Esophagus (tissue), 2 donors: ENCODE data around the gene TMEM201. TPM values are rescaled to one million over a fixed set of nuclear protein-coding genes. Genes with fewer than 3 reads are reported as not detected.

Experiments used
- H3K27ac ChIP-seq, 2 donors: one replicate each; pipeline ENCODE4 v1.5.1; 2013; ENCODE audit warnings: low read depth in 2 of 2, mild to moderate bottlenecking in 2 of 2, inconsistent platforms in 1 of 2, low read length in 1 of 2, moderate library complexity in 1 of 2
- H3K27me3 ChIP-seq, 2 donors: one replicate each; pipeline ENCODE4 v1.6.1; 2013; ENCODE audit warnings: low read length in 2 of 2, control low read depth in 1 of 2, mild to moderate bottlenecking in 1 of 2; ENCODE audit not compliant: insufficient read depth in 2 of 2, control insufficient read depth in 1 of 2
- H3K36me3 ChIP-seq, 2 donors: one replicate each; pipeline ENCODE4 v1.6.1; 2013; ENCODE audit warnings: low read length in 1 of 2; ENCODE audit not compliant: control insufficient read depth in 2 of 2, insufficient read depth in 2 of 2
- H3K4me1 ChIP-seq, 2 donors: one replicate each; pipeline ENCODE4 v1.6.1; 2013; ENCODE audit warnings: low read length in 1 of 2; ENCODE audit not compliant: control insufficient read depth in 2 of 2, insufficient read depth in 2 of 2
- H3K4me3 ChIP-seq, 2 donors: one replicate each; pipeline ENCODE4 v1.5.1; 2013; ENCODE audit warnings: low read length in 2 of 2, mild to moderate bottlenecking in 2 of 2, low read depth in 1 of 2, moderate library complexity in 1 of 2
- H3K9me3 ChIP-seq, 2 donors: one replicate each; pipeline ENCODE4 v1.6.1; 2013; ENCODE audit warnings: mild to moderate bottlenecking in 2 of 2, low read depth in 1 of 2, low read length in 1 of 2, moderate library complexity in 1 of 2; ENCODE audit not compliant: control insufficient read depth in 2 of 2, insufficient read depth in 1 of 2
- WGBS, 2 donors: extraction: QIAGEN DNeasy Blood & Tissue Kit; methylation state at CpG; one replicate each; pipeline ENCODE4 v1.1.7; 2013; 5-methylcytosine and 5-hydroxymethylcytosine counted together
- polyA plus RNA-seq, 2 donors: library from polyadenylated mRNA; stranded (reverse); fragments of 200-250 nt; gene quantifications; one replicate each; pipeline ENCODE4 v1.2.3, GENCODE V29; 2013
- donor health status: healthy with polysubstance abuse.
- donor health status: Bipolar disorder and iron deficiency.

TMEM201 gene
- polyA plus RNA-seq, 2 donors, result 4.7 to 6.0 TPM

DNA sequence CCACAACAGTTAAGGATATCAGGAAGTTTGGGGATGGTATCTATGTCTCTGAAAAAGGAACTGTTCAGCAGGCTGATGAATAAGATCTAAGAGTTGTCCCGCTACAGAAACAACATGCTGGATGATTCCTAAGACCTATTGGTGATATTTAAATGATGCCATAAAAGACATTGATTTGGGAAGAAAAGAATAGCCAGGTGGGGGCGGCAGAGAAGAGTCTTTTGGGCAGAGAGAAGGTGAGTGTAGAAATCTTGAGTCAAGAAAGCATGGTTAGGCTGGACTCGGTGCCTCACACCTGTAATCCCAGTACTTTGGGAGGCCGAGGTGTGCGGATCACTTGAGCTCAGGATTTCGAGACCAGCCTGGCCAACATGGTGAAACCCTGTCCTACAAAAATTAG lies 11.8 kb upstream of the TMEM201 start:
- Histone ChIP-seq H3K27ac (no peak overlapping the region), H3K4me3 (no peak overlapping the region), H3K27me3 (no peaks in the 10 kb centered on the region), H3K36me3 (peaks cover 0 to 8% of the 10 kb centered on the region in 2 donors), H3K4me1 (no peaks in the 10 kb centered on the region), H3K9me3 (no peaks in the 10 kb centered on the region)
- 92 to 94% methylated on average over 6 of the region's 6 CpGs for whole genome bisulfite sequencing, 2 donors

DNA sequence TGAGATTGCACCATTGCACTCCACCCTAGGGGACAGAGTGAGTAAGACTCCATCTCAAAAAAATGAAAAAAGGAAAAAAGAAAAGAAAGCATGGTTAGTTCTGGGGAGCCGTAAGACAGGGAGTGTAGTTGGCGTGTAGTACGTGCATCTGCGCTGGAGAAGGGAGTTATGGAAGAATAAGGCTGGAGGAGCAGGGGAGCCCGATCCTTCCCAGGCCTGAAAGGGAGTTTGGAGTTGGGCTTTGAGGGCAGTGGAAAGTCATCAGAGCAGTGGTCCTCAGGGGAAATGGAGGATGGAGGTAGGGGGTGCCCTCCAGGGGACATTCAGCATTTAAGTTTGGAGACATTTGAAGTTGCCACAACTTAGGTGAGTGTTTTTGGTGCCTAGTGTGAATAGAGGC lies 11.3 kb upstream of the TMEM201 start:
- Histone ChIP-seq H3K4me3 (no peak overlapping the region), H3K9me3 (no peaks in the 10 kb centered on the region), H3K27ac (no peak overlapping the region), H3K27me3 (no peaks in the 10 kb centered on the region), H3K4me1 (no peaks in the 10 kb centered on the region), H3K36me3 (peaks cover 0 to 8% of the 10 kb centered on the region in 2 donors)
- WGBS, 2 donors, result 88 to 91% methylated on average over 5 of the region's 5 CpGs

DNA sequence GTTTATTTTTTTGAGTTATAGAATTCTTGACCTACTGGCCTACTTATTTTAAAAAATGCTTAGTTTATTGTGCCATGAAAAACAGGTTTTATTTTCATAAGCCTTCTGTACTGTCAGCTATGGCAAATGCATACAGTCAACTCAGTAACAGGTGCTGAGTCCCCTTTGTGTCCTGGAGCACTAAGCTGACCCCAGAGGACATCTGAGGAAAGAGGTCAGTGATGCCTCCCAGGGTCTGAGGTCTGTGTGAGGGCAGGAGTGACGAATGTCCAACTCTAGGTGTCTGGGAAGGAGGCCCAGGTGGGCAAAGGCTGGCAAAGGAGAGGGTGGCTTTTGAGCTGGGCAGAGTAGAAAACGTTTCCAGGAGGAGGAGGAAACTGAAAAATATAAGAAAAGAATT lies 7.8 kb upstream of the TMEM201 start:
- H3K27ac ChIP-seq, result no peak overlapping the region
- no peaks in the 10 kb centered on the region for H3K4me1 ChIP-seq
- no peak overlapping the region for H3K4me3 ChIP-seq
- H3K9me3 ChIP-seq, result no peaks in the 10 kb centered on the region
- peaks cover 0 to 8% of the 10 kb centered on the region in 2 donors for H3K36me3 ChIP-seq
- no peaks in the 10 kb centered on the region for H3K27me3 ChIP-seq
- WGBS, 2 donors, result 81 to 82% methylated on average over 2 of the region's 2 CpGs

DNA sequence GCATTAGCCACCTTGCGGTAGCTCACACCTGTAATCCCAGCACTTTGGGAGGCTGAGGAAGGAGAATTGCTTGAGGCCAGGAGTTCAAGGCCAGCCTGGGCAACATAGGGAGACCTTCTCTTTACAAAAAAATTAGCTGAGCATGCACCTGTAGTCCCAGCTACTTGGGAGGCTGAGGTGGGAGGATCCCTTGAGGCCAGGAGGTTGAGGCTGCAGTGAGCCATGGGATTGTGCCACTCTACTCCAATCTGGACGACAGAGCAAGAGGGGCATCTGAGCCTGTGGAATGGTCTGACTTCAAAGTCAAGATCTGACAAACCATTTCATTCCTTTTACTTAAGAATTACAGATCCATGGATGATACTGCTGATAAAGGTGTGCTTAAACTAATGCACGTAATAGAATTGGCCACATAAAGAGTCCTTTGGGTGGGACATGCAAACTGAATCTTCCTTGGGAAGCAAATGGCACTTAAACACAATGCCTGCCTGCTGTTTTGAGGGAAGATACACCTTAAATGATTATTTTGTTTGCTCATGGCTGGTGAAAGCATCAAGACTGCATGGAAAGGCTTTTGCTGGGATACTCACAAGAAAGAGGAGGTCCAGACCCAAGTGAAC lies 2.5 kb upstream of the TMEM201 start:
- no peaks in the 10 kb centered on the region for H3K9me3 ChIP-seq

GRCh38 chr1:9589144-9589718 lies 520 bp downstream of the TMEM201 start:
- H3K4me1 ChIP-seq, result peaks cover 9 to 29% of the 10 kb centered on the region in 2 donors
- no peaks in the 10 kb centered on the region for H3K36me3 ChIP-seq
- 0 to 1% methylated on average over 50 to 63 of the region's 63 CpGs for WGBS, 2 donors
- peak overlapping the region; percentile 60 to 84 for H3K4me3 ChIP-seq
- H3K27ac ChIP-seq, result peak overlapping the region; percentile 37 to 64
- H3K27me3 ChIP-seq, result no peaks in the 10 kb centered on the region
- no peaks in the 10 kb centered on the region for H3K9me3 ChIP-seq

More for the DNA sequence above, 2.5 kb upstream of the TMEM201 start:
- no peaks in the 10 kb centered on the region for H3K36me3 ChIP-seq
- no peak overlapping the region for H3K4me3 ChIP-seq
- 82 to 93% methylated on average over 3 of the region's 3 CpGs for WGBS, 2 donors
- H3K4me1 ChIP-seq, result peaks cover 0 to 13% of the 10 kb centered on the region in 2 donors
- H3K27me3 ChIP-seq, result no peaks in the 10 kb centered on the region
- H3K27ac ChIP-seq, result no peak overlapping the region

GRCh38 chr1:9589719-9590157 lies 1.0 kb downstream of the TMEM201 start:
- Histone ChIP-seq H3K4me1 (peaks cover 9 to 29% of the 10 kb centered on the region in 2 donors), H3K27ac (peak overlapping the region in 1 of 2 donors; percentile 37), H3K4me3 (peak overlapping the region; percentile 60 to 84), H3K27me3 (no peaks in the 10 kb centered on the region), H3K36me3 (no peaks in the 10 kb centered on the region), H3K9me3 (no peaks in the 10 kb centered on the region)
- 14 to 15% methylated on average over 6 of the region's 6 CpGs for WGBS, 2 donors

- Histone ChIP-seq H3K27ac (no peak overlapping the region), H3K4me3 (peak overlapping the region in 1 of 2 donors; percentile 60), H3K4me1 (peaks cover 9 to 29% of the 10 kb centered on the region in 2 donors)
Observed at GRCh38 chr1:9590201-9590600, 1.5 kb downstream of the TMEM201 start.

DNA sequence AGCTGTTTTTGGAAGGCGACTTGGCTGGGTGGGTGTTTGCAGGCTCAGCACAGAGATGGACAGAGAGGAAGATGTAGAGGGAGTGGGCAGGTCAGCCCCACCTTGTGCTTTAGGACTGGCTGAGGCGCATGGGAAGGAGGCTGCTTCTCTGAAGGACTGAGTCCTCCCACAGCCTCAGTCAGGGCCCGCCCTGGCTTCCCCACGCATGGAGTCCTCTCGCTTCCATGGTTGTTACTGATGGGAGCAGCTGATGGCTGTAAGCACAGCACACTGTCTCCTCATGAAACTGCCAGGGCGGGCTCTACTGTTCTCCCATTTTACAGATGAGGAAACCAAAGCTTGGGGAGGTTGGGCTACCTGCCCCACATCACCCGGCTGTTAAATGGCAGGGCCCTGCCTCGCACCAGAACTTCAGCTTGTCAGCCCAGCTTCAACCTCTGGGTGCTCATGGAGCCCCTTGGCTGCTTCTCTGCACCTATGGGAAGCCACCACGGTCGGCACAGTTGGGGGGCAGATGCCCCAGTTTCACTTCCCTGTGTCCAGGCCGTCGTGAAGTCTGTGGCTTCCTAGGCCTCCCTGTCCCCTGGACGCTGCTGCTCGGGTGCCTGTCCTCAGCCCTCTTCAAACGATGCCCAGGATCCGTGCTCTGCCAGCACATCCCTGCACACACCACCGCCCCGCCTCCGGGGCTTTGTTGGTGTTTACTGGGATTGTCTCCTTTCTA lies 2.4 kb downstream of the TMEM201 start:
- H3K27ac ChIP-seq, result no peak overlapping the region
- H3K4me1 ChIP-seq, result peaks cover 9 to 29% of the 10 kb centered on the region in 2 donors
- WGBS, 2 donors, result 84 to 85% methylated on average over 19 of the region's 19 CpGs
- no peaks in the 10 kb centered on the region for H3K27me3 ChIP-seq
- H3K9me3 ChIP-seq, result no peaks in the 10 kb centered on the region
- H3K4me3 ChIP-seq, result no peak overlapping the region
- H3K36me3 ChIP-seq, result no peaks in the 10 kb centered on the region

More at GRCh38 chr1:9590201-9590600, 1.5 kb downstream of the TMEM201 start:
- H3K9me3 ChIP-seq, result no peaks in the 10 kb centered on the region
- 58 to 61% methylated on average over 7 of the region's 7 CpGs for WGBS, 2 donors
- no peaks in the 10 kb centered on the region for H3K27me3 ChIP-seq
- no peaks in the 10 kb centered on the region for H3K36me3 ChIP-seq

GRCh38 chr1:9591669-9592509 lies 3.2 kb downstream of the TMEM201 start:
- H3K27me3 ChIP-seq, result no peaks in the 10 kb centered on the region
- 80 to 81% methylated on average over 22 of the region's 22 CpGs for WGBS, 2 donors
- H3K4me1 ChIP-seq, result peaks cover 9 to 29% of the 10 kb centered on the region in 2 donors
- peaks cover 0 to 2% of the 10 kb centered on the region in 2 donors for H3K36me3 ChIP-seq
- no peak overlapping the region for H3K27ac ChIP-seq
- no peaks in the 10 kb centered on the region for H3K9me3 ChIP-seq
- H3K4me3 ChIP-seq, result no peak overlapping the region
